IMR-90 (cell line): Measurements from ENCODE around the gene IL5RA.

Source experiments
- CTCF ChIP-seq: conservative IDR thresholded peaks from 2 replicates; pipeline ENCODE4 v1.5.1; 2012; ENCODE audit warnings: mild to moderate bottlenecking, low read depth, low read length, improper control_type of control experiment
- MAFK ChIP-seq: IDR thresholded peaks from 2 replicates; pipeline ENCODE4 v1.6.1; 2012; ENCODE audit warnings: low read depth, low read length, improper control_type of control experiment
- USF2 ChIP-seq: fragments of 150-350 bp; IDR thresholded peaks from 2 replicates; pipeline ENCODE4 v1.6.1; 2017; ENCODE audit warnings: mild to moderate bottlenecking, antibody characterized with exemption, low read length, low read depth

- TF ChIP-seq CTCF, result no peak
- TF ChIP-seq MAFK, result no peak
- no peak for TF ChIP-seq USF2
These were observed 40.5 kb downstream of the IL5RA start for GRCh38 chr3:3069723-3070122.
